ENCODE results near the gene LAIR2. TPM values are rescaled to one million over a fixed set of nuclear protein-coding genes. Genes with fewer than 3 reads are reported as not detected.

The LAIR2 gene, protein sequence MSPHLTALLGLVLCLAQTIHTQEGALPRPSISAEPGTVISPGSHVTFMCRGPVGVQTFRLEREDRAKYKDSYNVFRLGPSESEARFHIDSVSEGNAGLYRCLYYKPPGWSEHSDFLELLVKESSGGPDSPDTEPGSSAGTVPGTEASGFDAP
- total RNA-seq, result 1 to 10 TPM in 1 of 9 donors, under 1 TPM in 1, not detected in 7; 0.91 to 1.4 TPM
- not detected for polyA plus RNA-seq
- long read RNA-seq, donor 1, result 0 reads
- long read RNA-seq, donor 2, result 0 reads
- long read RNA-seq, donor 3, result 0 reads
- long read RNA-seq, donor 4, result 0 reads
- long read RNA-seq, donor 5, result 0 reads
- long read RNA-seq, donor 6, result 0 reads
- long read RNA-seq, donor 7, result 0 reads
- long read RNA-seq, donor 8, result 0 reads
- long read RNA-seq, donor 9, result 0 reads
- long read RNA-seq, donor 10, result 0 reads

DNA sequence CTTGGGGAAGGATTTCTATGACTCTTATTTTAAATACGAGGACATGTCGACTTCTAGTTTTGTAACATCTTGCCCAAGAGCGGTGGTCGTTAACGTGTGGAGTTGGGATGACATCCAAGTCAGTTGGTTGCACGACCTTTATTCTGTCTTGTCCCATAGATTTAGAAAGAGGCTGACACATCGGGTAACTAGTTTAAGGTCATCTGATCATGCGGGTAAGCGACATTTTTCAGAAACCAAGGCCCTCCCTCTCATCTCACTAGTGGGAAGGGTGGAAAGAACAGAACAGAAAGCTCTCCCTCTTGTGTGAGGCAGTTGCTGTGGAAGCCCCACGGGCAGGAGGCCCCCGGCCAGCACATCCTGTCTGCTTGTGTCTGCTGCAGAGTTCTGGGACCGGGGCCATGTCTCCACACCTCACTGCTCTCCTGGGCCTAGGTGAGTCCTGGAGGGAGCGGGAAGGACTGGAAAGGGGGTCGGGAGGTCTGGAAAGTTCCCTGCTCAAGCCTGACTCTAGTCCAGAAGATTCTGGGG lies at the start of gene LAIR2:
TSS of gene LAIR2 (plus strand) at position 314 of the 531 bp plus-strand sequence. CDS start at position 402, 88 bp downstream.
- TF ChIP-seq, protein P1, sequence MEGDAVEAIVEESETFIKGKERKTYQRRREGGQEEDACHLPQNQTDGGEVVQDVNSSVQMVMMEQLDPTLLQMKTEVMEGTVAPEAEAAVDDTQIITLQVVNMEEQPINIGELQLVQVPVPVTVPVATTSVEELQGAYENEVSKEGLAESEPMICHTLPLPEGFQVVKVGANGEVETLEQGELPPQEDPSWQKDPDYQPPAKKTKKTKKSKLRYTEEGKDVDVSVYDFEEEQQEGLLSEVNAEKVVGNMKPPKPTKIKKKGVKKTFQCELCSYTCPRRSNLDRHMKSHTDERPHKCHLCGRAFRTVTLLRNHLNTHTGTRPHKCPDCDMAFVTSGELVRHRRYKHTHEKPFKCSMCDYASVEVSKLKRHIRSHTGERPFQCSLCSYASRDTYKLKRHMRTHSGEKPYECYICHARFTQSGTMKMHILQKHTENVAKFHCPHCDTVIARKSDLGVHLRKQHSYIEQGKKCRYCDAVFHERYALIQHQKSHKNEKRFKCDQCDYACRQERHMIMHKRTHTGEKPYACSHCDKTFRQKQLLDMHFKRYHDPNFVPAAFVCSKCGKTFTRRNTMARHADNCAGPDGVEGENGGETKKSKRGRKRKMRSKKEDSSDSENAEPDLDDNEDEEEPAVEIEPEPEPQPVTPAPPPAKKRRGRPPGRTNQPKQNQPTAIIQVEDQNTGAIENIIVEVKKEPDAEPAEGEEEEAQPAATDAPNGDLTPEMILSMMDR (IDR thresholded peaks at IDR 0.05), result no peak
- no peak for TF ChIP-seq POLR2A (IDR thresholded peaks at IDR 0.05)
- H3K36me3 ChIP-seq (replicated peaks in 1 of 2), result no peaks in the 10 kb centered on the region
- H3K4me3 ChIP-seq, result no peak within 1 kb of the TSS
- DNase-seq, result no peak
- no peaks in the 10 kb centered on the region for H3K9me3 ChIP-seq (replicated peaks in 1 of 3)
- H3K27me3 ChIP-seq, result peaks cover 5% of the 10 kb centered on the region
- no peaks in the 10 kb centered on the region for H3K4me1 ChIP-seq (replicated peaks in 1 of 2)
- 53 to 62% (median 56%) methylated on average over 11 to 14 of the region's 14 CpGs for WGBS, 4 donors
- H3K27ac ChIP-seq, result no peak within 1 kb of the TSS
- intact Hi-C loops (cut with DNase I), result no loop called here

DNA sequence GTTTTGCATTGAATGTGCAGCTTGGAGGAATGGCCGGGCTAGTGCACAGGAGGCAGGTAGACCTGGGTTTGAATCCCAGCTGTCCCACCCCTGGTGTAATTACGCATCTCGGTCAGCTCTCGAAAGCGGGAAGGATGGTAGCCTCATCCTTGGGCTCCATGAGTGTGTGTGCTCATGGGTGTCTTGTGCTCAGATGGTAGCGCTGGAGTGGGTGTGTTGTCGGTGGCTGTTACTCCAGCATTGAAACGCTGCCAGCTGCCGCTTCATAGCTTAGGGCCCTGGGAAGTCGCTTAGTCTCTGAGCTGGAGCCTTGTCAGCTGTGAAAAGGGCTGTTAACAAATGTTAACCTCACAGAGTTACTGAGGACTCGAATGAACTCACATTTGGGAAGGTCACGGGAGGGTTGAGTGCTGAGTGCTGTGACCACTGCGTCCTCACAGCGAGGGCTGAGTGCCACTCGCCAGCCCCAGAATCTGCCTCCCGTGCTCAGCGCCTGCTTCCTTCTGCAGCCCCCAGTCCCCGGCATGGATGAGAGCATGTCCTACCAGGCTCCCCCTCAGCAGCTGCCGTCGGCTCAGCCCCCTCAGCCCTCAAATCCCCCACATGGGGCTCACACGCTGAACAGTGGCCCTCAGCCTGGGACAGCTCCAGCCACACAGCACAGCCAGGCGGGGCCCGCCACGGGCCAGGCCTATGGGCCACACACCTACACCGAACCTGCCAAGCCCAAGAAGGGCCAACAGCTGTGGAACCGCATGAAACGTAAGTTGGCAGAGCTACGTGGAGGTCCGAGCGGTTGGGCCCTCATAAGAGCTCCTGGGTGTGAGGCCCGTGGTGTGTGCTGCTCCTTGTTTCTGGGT lies 48.5 kb upstream of the LAIR2 start:
- Histone ChIP-seq H3K27ac (no peak overlapping the region), H3K27me3 (no peaks in the 10 kb centered on the region), H3K4me3 (no peak overlapping the region), H3K4me1 (replicated peaks in 1 of 2) (peaks cover 12 to 19% of the 10 kb centered on the region in 2 donors), H3K36me3 (replicated peaks in 1 of 2) (peaks cover 0 to 82% of the 10 kb centered on the region in 2 donors), H3K9me3 (replicated peaks in 1 of 3) (no peaks in the 10 kb centered on the region)
- 90 to 92% (median 91%) methylated on average over 19 to 31 of the region's 31 CpGs for WGBS, 4 donors
- no peak for DNase-seq
- intact Hi-C loops (cut with DNase I), result no loop called here
- TF ChIP-seq, protein P1 (IDR thresholded peaks at IDR 0.05), result no peak
- TF ChIP-seq POLR2A (IDR thresholded peaks at IDR 0.05), result no peak

DNA sequence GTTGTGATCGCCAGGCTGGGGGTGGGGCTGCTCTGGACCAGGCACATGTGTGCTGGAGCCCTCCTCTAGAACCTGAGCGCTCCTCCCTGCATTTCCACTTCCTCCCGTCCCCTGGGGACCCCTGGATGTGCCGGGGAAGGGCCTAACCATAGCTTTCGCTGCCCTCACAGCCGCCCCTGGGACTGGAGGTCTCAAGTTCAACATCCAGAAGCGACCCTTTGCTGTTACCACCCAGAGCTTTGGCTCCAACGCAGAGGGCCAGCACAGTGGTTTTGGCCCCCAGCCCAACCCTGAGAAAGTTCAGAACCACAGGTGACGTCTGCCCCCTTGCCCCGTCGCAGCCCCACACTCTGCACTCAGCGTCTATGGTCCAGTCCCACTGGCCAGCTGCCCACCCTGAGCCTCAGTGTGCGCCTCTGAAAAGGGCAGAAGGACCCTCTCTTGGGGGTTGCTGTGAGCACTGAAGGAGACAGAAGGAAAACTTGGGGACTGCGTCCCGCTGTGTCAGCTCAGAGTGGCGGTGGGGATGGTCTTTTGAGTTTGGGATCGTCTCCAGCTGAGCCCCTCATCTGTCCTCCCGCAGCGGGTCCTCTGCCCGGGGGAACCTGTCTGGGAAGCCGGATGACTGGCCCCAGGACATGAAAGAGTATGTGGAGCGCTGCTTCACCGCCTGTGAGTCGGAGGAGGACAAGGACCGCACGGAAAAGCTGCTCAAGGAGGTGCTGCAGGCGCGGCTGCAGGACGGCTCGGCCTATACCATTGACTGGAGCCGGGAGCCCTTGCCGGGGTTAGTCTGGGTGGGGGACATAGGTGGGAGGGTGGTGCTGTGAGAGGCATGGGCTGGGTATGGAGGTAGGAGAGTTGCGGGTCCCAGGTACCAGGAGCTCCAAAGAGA lies 47.6 kb upstream of the LAIR2 start:
- Histone ChIP-seq H3K36me3 (replicated peaks in 1 of 2) (peaks cover 0 to 90% of the 10 kb centered on the region in 2 donors), H3K4me1 (replicated peaks in 1 of 2) (peaks cover 11 to 23% of the 10 kb centered on the region in 2 donors), H3K9me3 (replicated peaks in 1 of 3) (no peaks in the 10 kb centered on the region), H3K4me3 (no peak overlapping the region), H3K27me3 (no peaks in the 10 kb centered on the region), H3K27ac (no peak overlapping the region)
- no peak for DNase-seq
- TF ChIP-seq POLR2A (IDR thresholded peaks at IDR 0.05), result no peak
- TF ChIP-seq, protein P1 (IDR thresholded peaks at IDR 0.05), result no peak
- intact Hi-C loops (cut with DNase I), result no loop called here
- WGBS, 4 donors, result 91 to 97% (median 92%) methylated on average over 21 to 33 of the region's 33 CpGs
